Spleen (tissue), 11 donors: ENCODE measurements around the gene CDAN1. TPM values are rescaled to one million over a fixed set of nuclear protein-coding genes. Genes with fewer than 3 reads are reported as not detected.

Source experiments
- DNase-seq: peaks from one replicate; pipeline ENCODE4 v3.0.0-alpha.2; 2020
- H3K27ac ChIP-seq, 8 donors: fragments of 200-600 bp; sonication (generic) in 7 of 8; 1 replicate in 4 of 8; 2 replicates in 4 of 8; pipeline versions ENCODE4 v1.5.0 to v1.8.0; 2016 to 2021; ENCODE audit warnings: inconsistent platforms in 4 of 8, mild to moderate bottlenecking in 4 of 8, moderate library complexity in 1 of 8
- H3K27me3 ChIP-seq, 7 donors: fragments of 200-600 bp; sonication (generic) in 6 of 7; replicated peaks in 1 of 7; 1 replicate in 4 of 7; 2 replicates in 3 of 7; pipeline versions ENCODE4 v1.5.0 to v1.8.0; 2016 to 2021; ENCODE audit warnings: inconsistent platforms in 3 of 7, mild to moderate bottlenecking in 1 of 7
- H3K36me3 ChIP-seq, 6 donors: fragments of 200-600 bp; sonication (generic) in 5 of 6; 1 replicate in 4 of 6; 2 replicates in 2 of 6; pipeline versions ENCODE4 v1.5.0 to v1.8.0; 2016 to 2021; ENCODE audit warnings: inconsistent platforms in 2 of 6
- H3K4me1 ChIP-seq, 6 donors: fragments of 200-600 bp; sonication (generic) in 5 of 6; 1 replicate in 3 of 6; 2 replicates in 3 of 6; pipeline versions ENCODE4 v1.5.0 to v1.8.0; 2016 to 2021; ENCODE audit warnings: inconsistent platforms in 3 of 6
- H3K4me3 ChIP-seq, 8 donors: fragments of 200-600 bp; sonication (generic) in 7 of 8; 1 replicate in 4 of 8; 2 replicates in 4 of 8; pipeline versions ENCODE4 v1.5.0 to v1.8.0; 2016 to 2021; ENCODE audit warnings: inconsistent platforms in 4 of 8, mild to moderate bottlenecking in 4 of 8, moderate library complexity in 2 of 8
- H3K9me3 ChIP-seq, 8 donors: fragments of 200-600 bp; sonication (generic) in 7 of 8; 1 replicate in 4 of 8; 2 replicates in 4 of 8; pipeline versions ENCODE4 v1.5.0 to v1.8.0; 2016 to 2021; ENCODE audit warnings: inconsistent platforms in 4 of 8
- CTCF ChIP-seq, 11 experiments: fragments of 200-600 bp in 7 of 11; fragments of 450-650 bp in 4 of 11; sonication (generic) in 4 of 11; IDR thresholded peaks in 8 of 11; conservative IDR thresholded peaks in 3 of 11; 1 replicate in 7 of 11; 2 replicates in 4 of 11; pipeline versions ENCODE4 v1.4.0 to v1.8.0; 2016 to 2021; ENCODE audit warnings: antibody characterized with exemption in 11 of 11, inconsistent platforms in 4 of 11, mild to moderate bottlenecking in 1 of 11
- POLR2A ChIP-seq, 3 donors: fragments of 450-650 bp; IDR thresholded peaks; one replicate each; pipeline ENCODE4 v1.5.1; 2017; ENCODE audit warnings: antibody characterized with exemption in 3 of 3, mild to moderate bottlenecking in 1 of 3
- POLR2AphosphoS5 ChIP-seq, 3 donors: sonication (generic); formaldehyde crosslinking; IDR thresholded peaks; one replicate each; pipeline ENCODE4 v1.5.1; 2017; ENCODE audit warnings: antibody characterized with exemption in 3 of 3
- WGBS, 5 donors: extraction: QIAGEN DNeasy Blood & Tissue Kit in 3 of 5; methylation state at CpG; one replicate each; pipeline versions ENCODE4 v1.1.5 to v1.1.7; 2013 to 2018; 5-methylcytosine and 5-hydroxymethylcytosine counted together
- intact Hi-C: fragments of 100-400 bp; cut with DNase I; formaldehyde crosslinking; loops from one replicate; pipeline ENCODE4 v1.15.0; 2023; ENCODE audit warnings: low total_unique reads
- polyA plus RNA-seq, 3 donors: library from polyadenylated mRNA; stranded (reverse); fragments of 200-250 nt; gene quantifications; one replicate each; pipeline ENCODE4 v1.2.1, GENCODE V29; 2013
- total RNA-seq, 7 donors: library from RNA; depleted of rRNA in 3 of 7; stranded (reverse); fragments of >200 nt in 3 of 7; fragmentation: NEBNext Ultra II Directional in 4 of 7; extraction: Animal tissue kit (Norgen Biotek cat#: 25700) in 4 of 7; gene quantifications; one replicate each; pipeline versions ENCODE4 v1.1.0 to v1.2.1, GENCODE V29; 2016 to 2021
- donor health status: healthy with polysubstance abuse.
- donor health status: DM: no; HTN: no; CAD: no; lungs with moderate emphysema.
- donor health status: DM: no; HTN: no; CAD: no.
- donor health status: Bipolar disorder and iron deficiency.
- donor health status: healthy.
- donor health status: DM: no; HTN: no; CAD: no.
- donor health status: DM: yes; HTN: yes; CAD: no.

Gene CDAN1
- total and polyA plus RNA-seq, 10 donors = 7.5 to 21.6 (median 14.4) TPM

GRCh38 chr15:42679285-42680141 lies 57.4 kb downstream of the CDAN1 start:
- no peak for TF ChIP-seq POLR2AphosphoS5 (IDR thresholded peaks at IDR 0.05)
- no peak for TF ChIP-seq POLR2A (IDR thresholded peaks at IDR 0.05)
- no peak for TF ChIP-seq CTCF (IDR thresholded peaks at IDR 0.05 in 8 of 11, conservative IDR thresholded peaks at IDR 0.05 in 3 of 11)
- 94 to 97% (median 95%) methylated on average over 7 of the region's 7 CpGs for WGBS, 5 donors
- H3K27ac ChIP-seq = no peak overlapping the region
- no peaks in the 10 kb centered on the region for H3K27me3 ChIP-seq
- no peak overlapping the region for H3K4me3 ChIP-seq
- H3K4me1 ChIP-seq = no peaks in the 10 kb centered on the region
- no peak for DNase-seq
- H3K9me3 ChIP-seq = no peaks in the 10 kb centered on the region
- peaks cover 4 to 100% (median 57%) of the 10 kb centered on the region in 6 donors for H3K36me3 ChIP-seq
- intact Hi-C loops = no loop called here

- H3K27me3 ChIP-seq = no peaks in the 10 kb centered on the region
- H3K27ac ChIP-seq = no peak overlapping the region
- H3K4me1 ChIP-seq = no peaks in the 10 kb centered on the region
- no peaks in the 10 kb centered on the region for H3K9me3 ChIP-seq
- DNase-seq = no peak
- 94 to 100% (median 95%) methylated on average over 1 of the region's 1 CpG for WGBS, 5 donors
- intact Hi-C loops = no loop called here
- H3K4me3 ChIP-seq = no peak overlapping the region
- no peak for TF ChIP-seq CTCF (IDR thresholded peaks at IDR 0.05 in 8 of 11, conservative IDR thresholded peaks at IDR 0.05 in 3 of 11)
- TF ChIP-seq POLR2A (IDR thresholded peaks at IDR 0.05) = no peak
- TF ChIP-seq POLR2AphosphoS5 (IDR thresholded peaks at IDR 0.05) = no peak
- H3K36me3 ChIP-seq = peaks cover 4 to 88% (median 27%) of the 10 kb centered on the region in 6 donors
Observed at GRCh38 chr15:42675021-42675420, 61.9 kb downstream of the CDAN1 start.

GRCh38 chr15:42674472-42674871 lies 62.5 kb downstream of the CDAN1 start:
- WGBS, 5 donors = 76 to 95% (median 88%) methylated on average over 6 of the region's 6 CpGs
- no peak overlapping the region for H3K4me3 ChIP-seq
- no peak overlapping the region for H3K27ac ChIP-seq
- no peaks in the 10 kb centered on the region for H3K4me1 ChIP-seq
- intact Hi-C loops = no loop called here
- TF ChIP-seq CTCF (IDR thresholded peaks at IDR 0.05 in 8 of 11, conservative IDR thresholded peaks at IDR 0.05 in 3 of 11) (no peak), POLR2AphosphoS5 (IDR thresholded peaks at IDR 0.05) (no peak), POLR2A (IDR thresholded peaks at IDR 0.05) (no peak)
- H3K9me3 ChIP-seq = no peaks in the 10 kb centered on the region
- DNase-seq = no peak
- no peaks in the 10 kb centered on the region for H3K27me3 ChIP-seq
- H3K36me3 ChIP-seq = peaks cover 4 to 88% (median 27%) of the 10 kb centered on the region in 6 donors

Other genes with a start within 250 kb of the CDAN1 start
- gene ZNF106, start 246.0 kb downstream of the CDAN1 start, total RNA-seq = 10 to 100 TPM; 62.5 to 93.3 (median 75.7) TPM
- gene ZNF106, start 246.0 kb downstream of the CDAN1 start, polyA plus RNA-seq = 1 to 10 TPM; 4.6 to 9.2 (median 5.3) TPM
- 100 to 1,000 TPM in 6 of 7 donors, 10 to 100 TPM in 1; 98.8 to 151 (median 115) TPM for gene SNAP23, start 241.5 kb downstream of the CDAN1 start, total RNA-seq
- 10 to 100 TPM; 60.8 to 79.9 (median 66.7) TPM for gene SNAP23, start 241.5 kb downstream of the CDAN1 start, polyA plus RNA-seq
- gene LRRC57, start 188.3 kb downstream of the CDAN1 start, total RNA-seq = 10 to 100 TPM; 11.5 to 21.4 (median 17.9) TPM
- gene LRRC57, start 188.3 kb downstream of the CDAN1 start, polyA plus RNA-seq = 1 to 10 TPM; 3.9 to 7.8 (median 5.9) TPM
- gene HAUS2, start 188.3 kb downstream of the CDAN1 start, total RNA-seq = 10 to 100 TPM; 15.3 to 33.7 (median 19.9) TPM
- gene HAUS2, start 188.3 kb downstream of the CDAN1 start, polyA plus RNA-seq = 10 to 100 TPM in 1 of 3 donors, 1 to 10 TPM in 2; 6.7 to 13.7 (median 8.7) TPM
- gene STARD9, start 161.5 kb downstream of the CDAN1 start, total RNA-seq = 10 to 100 TPM; 14.2 to 30.8 (median 23.6) TPM
- gene STARD9, start 161.5 kb downstream of the CDAN1 start, polyA plus RNA-seq = 1 to 10 TPM in 2 of 3 donors, under 1 TPM in 1; 0.97 to 4.4 (median 2.8) TPM
- 10 to 100 TPM; 19.4 to 27.8 (median 22.6) TPM for gene TTBK2, start 183.7 kb upstream of the CDAN1 start, total RNA-seq
- gene TTBK2, start 183.7 kb upstream of the CDAN1 start, polyA plus RNA-seq = 1 to 10 TPM; 1.4 to 3.7 (median 1.5) TPM